ENCODE measurements around the gene TM4SF1.
A peak's percentile ranks its signal among the peaks of the same experiment; 100 is the strongest.

The TM4SF1 gene

GRCh38 chr3:149393345-149394160 is 16.1 kb upstream of the TM4SF1 start:
- no peak overlapping the region for H3K9ac ChIP-seq (ENCODE audit: low read length)
- H3K4me1 ChIP-seq (ENCODE audit: control insufficient read depth, insufficient read depth, low read length): peaks cover 17% of the 10 kb centered on the region
- no peaks in the 10 kb centered on the region for H3K9me3 ChIP-seq (ENCODE audit: control insufficient read depth, low read length)
- peak; percentile 91 for DNase-seq (ENCODE audit: low read depth)
- no peaks in the 10 kb centered on the region for H3K36me3 ChIP-seq (ENCODE audit: control insufficient read depth, insufficient read depth, low read length, severe bottlenecking)
- no peak overlapping the region for H3K4me3 ChIP-seq (ENCODE audit: low read length)
- H3K27me3 ChIP-seq (replicated peaks; ENCODE audit: control insufficient read depth, insufficient read depth, low read length): no peaks in the 10 kb centered on the region

GRCh38 chr3:149391960-149392359 is 14.5 kb upstream of the TM4SF1 start:
- Histone ChIP-seq H3K36me3 (ENCODE audit: control insufficient read depth, insufficient read depth, low read length, severe bottlenecking) (no peaks in the 10 kb centered on the region), H3K9ac (ENCODE audit: low read length) (no peak overlapping the region), H3K4me1 (ENCODE audit: control insufficient read depth, insufficient read depth, low read length) (peaks cover 21% of the 10 kb centered on the region), H3K9me3 (ENCODE audit: control insufficient read depth, low read length) (no peaks in the 10 kb centered on the region), H3K4me3 (ENCODE audit: low read length) (no peak overlapping the region), H3K27me3 (replicated peaks; ENCODE audit: control insufficient read depth, insufficient read depth, low read length) (no peaks in the 10 kb centered on the region)
- DNase-seq (ENCODE audit: low read depth): no peak

- no peak overlapping the region for H3K4me3 ChIP-seq (ENCODE audit: low read length)
These were observed 13.3 kb upstream of the TM4SF1 start for GRCh38 chr3:149390772-149391212.

GRCh38 chr3:149390294-149390693 is 12.8 kb upstream of the TM4SF1 start:
- H3K4me1 ChIP-seq (ENCODE audit: control insufficient read depth, insufficient read depth, low read length): peaks cover 33% of the 10 kb centered on the region
- H3K27me3 ChIP-seq (replicated peaks; ENCODE audit: control insufficient read depth, insufficient read depth, low read length): no peaks in the 10 kb centered on the region
- no peak for DNase-seq (ENCODE audit: low read depth)
- no peak overlapping the region for H3K4me3 ChIP-seq (ENCODE audit: low read length)
- H3K36me3 ChIP-seq (ENCODE audit: control insufficient read depth, insufficient read depth, low read length, severe bottlenecking): no peaks in the 10 kb centered on the region
- H3K9me3 ChIP-seq (ENCODE audit: control insufficient read depth, low read length): no peaks in the 10 kb centered on the region
- no peak overlapping the region for H3K9ac ChIP-seq (ENCODE audit: low read length)

More at GRCh38 chr3:149390772-149391212, 13.3 kb upstream of the TM4SF1 start:
- H3K4me1 ChIP-seq (ENCODE audit: control insufficient read depth, insufficient read depth, low read length): peaks cover 32% of the 10 kb centered on the region
- H3K27me3 ChIP-seq (replicated peaks; ENCODE audit: control insufficient read depth, insufficient read depth, low read length): no peaks in the 10 kb centered on the region
- H3K36me3 ChIP-seq (ENCODE audit: control insufficient read depth, insufficient read depth, low read length, severe bottlenecking): no peaks in the 10 kb centered on the region
- DNase-seq (ENCODE audit: low read depth): no peak
- no peaks in the 10 kb centered on the region for H3K9me3 ChIP-seq (ENCODE audit: control insufficient read depth, low read length)
- H3K9ac ChIP-seq (ENCODE audit: low read length): no peak overlapping the region

DNA sequence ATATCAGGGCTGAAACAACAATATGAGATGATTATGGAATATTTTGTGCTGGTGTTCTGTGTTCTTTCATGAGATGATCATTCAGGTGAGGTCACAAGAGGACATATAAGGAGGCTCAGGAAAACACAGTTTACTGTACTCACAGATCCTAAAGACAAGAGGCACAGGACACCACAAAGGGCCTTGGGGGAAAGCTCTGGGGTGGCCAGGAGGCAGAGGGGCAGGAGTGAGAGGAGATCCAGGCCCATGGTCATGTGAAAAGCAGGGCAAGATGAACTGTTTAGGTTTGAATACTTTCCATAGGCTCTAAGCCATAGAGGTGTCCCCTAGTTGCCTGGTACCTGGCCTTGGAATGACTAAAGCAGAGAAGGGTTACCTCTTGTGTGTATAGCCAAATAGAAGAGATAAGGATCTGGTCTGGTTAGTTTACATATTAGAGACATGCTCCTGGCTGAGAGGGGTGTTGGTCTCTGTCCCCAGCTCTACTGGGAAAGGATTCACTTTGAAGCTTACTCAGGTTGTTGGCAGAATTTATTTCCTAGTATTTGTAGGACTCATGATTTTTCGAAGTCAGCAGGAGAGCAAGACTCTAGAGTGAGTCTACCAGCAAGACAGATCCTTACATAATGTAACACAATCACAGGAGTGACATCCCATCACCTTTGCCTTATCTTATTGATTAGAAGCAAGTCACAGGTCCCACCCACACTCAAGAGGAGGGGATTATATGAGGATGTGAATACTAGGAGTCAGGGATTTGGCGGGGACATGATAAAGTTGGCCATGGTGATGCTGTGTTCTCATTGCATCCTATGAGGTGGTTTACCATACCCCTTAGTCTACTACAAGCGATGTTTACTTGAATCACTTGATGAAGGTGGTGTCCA is 11.3 kb upstream of the TM4SF1 start:
- no peak overlapping the region for H3K4me3 ChIP-seq (ENCODE audit: low read length)
- H3K27me3 ChIP-seq (replicated peaks; ENCODE audit: control insufficient read depth, insufficient read depth, low read length): no peaks in the 10 kb centered on the region
- no peaks in the 10 kb centered on the region for H3K9me3 ChIP-seq (ENCODE audit: control insufficient read depth, low read length)
- H3K4me1 ChIP-seq (ENCODE audit: control insufficient read depth, insufficient read depth, low read length): peaks cover 32% of the 10 kb centered on the region
- H3K36me3 ChIP-seq (ENCODE audit: control insufficient read depth, insufficient read depth, low read length, severe bottlenecking): no peaks in the 10 kb centered on the region
- no peak for DNase-seq (ENCODE audit: low read depth)
- no peak overlapping the region for H3K9ac ChIP-seq (ENCODE audit: low read length)

GRCh38 chr3:149388001-149388440 is 10.6 kb upstream of the TM4SF1 start:
- Histone ChIP-seq H3K9ac (ENCODE audit: low read length) (no peak overlapping the region), H3K9me3 (ENCODE audit: control insufficient read depth, low read length) (no peaks in the 10 kb centered on the region), H3K4me3 (ENCODE audit: low read length) (no peak overlapping the region), H3K4me1 (ENCODE audit: control insufficient read depth, insufficient read depth, low read length) (peaks cover 27% of the 10 kb centered on the region), H3K27me3 (replicated peaks; ENCODE audit: control insufficient read depth, insufficient read depth, low read length) (no peaks in the 10 kb centered on the region), H3K36me3 (ENCODE audit: control insufficient read depth, insufficient read depth, low read length, severe bottlenecking) (no peaks in the 10 kb centered on the region)
- DNase-seq (ENCODE audit: low read depth): peak; percentile 54

DNA sequence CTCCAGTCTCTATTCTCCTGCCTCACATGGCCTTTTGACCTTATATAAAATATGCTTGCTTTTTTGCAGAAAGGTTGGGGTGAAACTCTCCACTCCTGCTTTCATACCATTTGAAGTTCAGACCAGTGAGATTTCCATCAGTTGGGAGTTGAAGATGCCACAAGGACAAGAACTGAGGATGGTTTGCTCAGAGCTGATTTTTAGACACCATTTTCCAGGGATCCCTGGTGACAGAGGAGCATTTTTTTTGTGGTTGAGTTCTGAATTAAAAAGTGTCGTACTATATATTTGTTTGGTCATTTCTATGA is 8.8 kb upstream of the TM4SF1 start:
- H3K36me3 ChIP-seq (ENCODE audit: control insufficient read depth, insufficient read depth, low read length, severe bottlenecking): no peaks in the 10 kb centered on the region
- peak overlapping the region; percentile 25 for H3K4me3 ChIP-seq (ENCODE audit: low read length)
- no peaks in the 10 kb centered on the region for H3K27me3 ChIP-seq (replicated peaks; ENCODE audit: control insufficient read depth, insufficient read depth, low read length)
- DNase-seq (ENCODE audit: low read depth): no peak
- H3K4me1 ChIP-seq (ENCODE audit: control insufficient read depth, insufficient read depth, low read length): peaks cover 40% of the 10 kb centered on the region
- no peaks in the 10 kb centered on the region for H3K9me3 ChIP-seq (ENCODE audit: control insufficient read depth, low read length)
- no peak overlapping the region for H3K9ac ChIP-seq (ENCODE audit: low read length)

DNA sequence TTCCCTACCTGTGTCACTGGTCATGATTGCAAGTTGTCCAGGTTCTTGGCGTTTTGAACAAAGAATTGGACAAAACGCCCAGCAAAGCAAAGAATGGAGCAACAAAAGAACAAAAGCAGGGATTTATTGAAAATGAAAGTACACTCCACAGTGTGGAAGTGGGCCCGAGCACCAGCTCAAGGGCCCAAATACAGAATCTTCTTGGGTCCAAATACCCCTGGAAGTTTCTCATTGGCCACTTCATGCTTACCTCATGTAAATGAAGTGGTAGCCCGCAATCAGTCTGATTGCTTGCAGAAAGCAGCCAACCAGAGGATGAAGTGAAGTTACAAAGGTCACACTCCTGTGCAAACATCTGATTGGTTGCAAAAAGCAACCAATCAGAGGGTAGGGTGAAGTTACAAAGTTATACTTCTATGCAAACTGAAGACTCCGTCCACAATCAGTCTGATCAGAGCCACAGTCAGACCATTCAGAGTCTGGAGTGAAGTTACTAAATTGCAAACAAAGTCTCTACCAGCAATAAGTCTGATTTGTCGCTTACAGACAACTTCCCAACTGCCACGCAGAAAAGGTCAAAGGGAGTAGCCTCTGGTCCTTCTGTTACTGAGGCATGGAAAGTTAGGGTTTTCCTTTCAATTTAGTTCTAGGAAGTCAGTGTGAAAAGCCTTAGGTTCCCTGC is 8.3 kb upstream of the TM4SF1 start:
- H3K4me1 ChIP-seq (ENCODE audit: control insufficient read depth, insufficient read depth, low read length): peaks cover 40% of the 10 kb centered on the region
- no peaks in the 10 kb centered on the region for H3K9me3 ChIP-seq (ENCODE audit: control insufficient read depth, low read length)
- no peaks in the 10 kb centered on the region for H3K27me3 ChIP-seq (replicated peaks; ENCODE audit: control insufficient read depth, insufficient read depth, low read length)
- no peak overlapping the region for H3K4me3 ChIP-seq (ENCODE audit: low read length)
- no peak for DNase-seq (ENCODE audit: low read depth)
- no peaks in the 10 kb centered on the region for H3K36me3 ChIP-seq (ENCODE audit: control insufficient read depth, insufficient read depth, low read length, severe bottlenecking)
- no peak overlapping the region for H3K9ac ChIP-seq (ENCODE audit: low read length)

GRCh38 chr3:149384911-149385321 is 7.5 kb upstream of the TM4SF1 start:
- Histone ChIP-seq H3K9me3 (ENCODE audit: control insufficient read depth, low read length) (no peaks in the 10 kb centered on the region), H3K36me3 (ENCODE audit: control insufficient read depth, insufficient read depth, low read length, severe bottlenecking) (no peaks in the 10 kb centered on the region), H3K4me1 (ENCODE audit: control insufficient read depth, insufficient read depth, low read length) (peaks cover 40% of the 10 kb centered on the region), H3K9ac (ENCODE audit: low read length) (no peak overlapping the region), H3K27me3 (replicated peaks; ENCODE audit: control insufficient read depth, insufficient read depth, low read length) (no peaks in the 10 kb centered on the region), H3K4me3 (ENCODE audit: low read length) (no peak overlapping the region)
- peak; percentile 27 for DNase-seq (ENCODE audit: low read depth)

DNA sequence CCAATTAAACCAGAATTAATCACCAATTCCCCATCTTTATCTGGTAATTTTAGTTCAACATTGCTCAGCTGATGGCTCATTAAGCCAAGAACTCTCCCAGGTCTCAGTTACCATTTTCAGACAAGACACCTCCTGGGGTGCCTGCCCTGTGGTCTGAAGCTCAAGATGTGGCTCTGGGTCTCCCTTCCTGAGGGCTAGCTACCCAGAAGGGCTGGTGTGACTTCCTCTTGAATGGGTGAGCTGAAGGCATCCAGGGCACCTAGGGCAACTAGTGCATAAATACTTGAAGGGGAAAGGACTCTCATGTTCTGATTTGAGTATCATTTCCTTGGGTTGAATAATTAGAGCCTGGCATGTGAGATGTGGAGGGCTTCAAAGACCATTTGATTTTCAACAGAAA is 6.7 kb upstream of the TM4SF1 start:
- H3K4me3 ChIP-seq (ENCODE audit: low read length): no peak overlapping the region
- H3K9me3 ChIP-seq (ENCODE audit: control insufficient read depth, low read length): no peaks in the 10 kb centered on the region
- no peak for DNase-seq (ENCODE audit: low read depth)
- H3K9ac ChIP-seq (ENCODE audit: low read length): no peak overlapping the region
- H3K4me1 ChIP-seq (ENCODE audit: control insufficient read depth, insufficient read depth, low read length): peaks cover 40% of the 10 kb centered on the region
- H3K27me3 ChIP-seq (replicated peaks; ENCODE audit: control insufficient read depth, insufficient read depth, low read length): no peaks in the 10 kb centered on the region
- H3K36me3 ChIP-seq (ENCODE audit: control insufficient read depth, insufficient read depth, low read length, severe bottlenecking): no peaks in the 10 kb centered on the region

- Histone ChIP-seq H3K27me3 (replicated peaks; ENCODE audit: control insufficient read depth, insufficient read depth, low read length) (no peaks in the 10 kb centered on the region), H3K4me1 (ENCODE audit: control insufficient read depth, insufficient read depth, low read length) (peaks cover 40% of the 10 kb centered on the region), H3K4me3 (ENCODE audit: low read length) (no peak overlapping the region), H3K9ac (ENCODE audit: low read length) (no peak overlapping the region), H3K9me3 (ENCODE audit: control insufficient read depth, low read length) (no peaks in the 10 kb centered on the region), H3K36me3 (ENCODE audit: control insufficient read depth, insufficient read depth, low read length, severe bottlenecking) (no peaks in the 10 kb centered on the region)
- DNase-seq (ENCODE audit: low read depth): no peak
These were observed 6.3 kb upstream of the TM4SF1 start for GRCh38 chr3:149383703-149384102.
